ENCODE measurements around the gene ALK.

- no peak for TF ChIP-seq MAX (IDR thresholded peaks at IDR 0.05)
- no peak for TF ChIP-seq REST (IDR thresholded peaks at IDR 0.05; ENCODE audit: low read depth)
- no peak for TF ChIP-seq EP300 (IDR thresholded peaks at IDR 0.05; ENCODE audit: borderline replicate concordance)
- no peak for TF ChIP-seq RAD21 (IDR thresholded peaks at IDR 0.05; ENCODE audit: low read depth)
- no peak for TF ChIP-seq YY1 (IDR thresholded peaks at IDR 0.05; ENCODE audit: low read depth)
- TF ChIP-seq NFIC (IDR thresholded peaks at IDR 0.05), result no peak
Observed at GRCh38 chr2:29212009-29212408, 709.4 kb downstream of the ALK start.

Measured in Ishikawa (cell line).